Choroid plexus epithelial cell (primary cell): ENCODE measurements around the gene FBXW7.

Experiments
- DNase-seq: peaks from one replicate; pipeline ENCODE4 v3.0.0-alpha.2; 2010; ENCODE audit warnings: low read depth
- H3K4me3 ChIP-seq: 2 replicates; pipeline ENCODE4 v1.5.1; 2011; ENCODE audit warnings: low read depth, mild to moderate bottlenecking, control low read depth, low read length, moderate library complexity
- TF ChIP-seq, protein P1 (sequence below): conservative IDR thresholded peaks from 2 replicates; pipeline ENCODE4 v1.5.1; 2011; ENCODE audit warnings: low read depth, mild to moderate bottlenecking, control low read depth, inconsistent platforms, low read length, moderate library complexity

Gene FBXW7

DNA sequence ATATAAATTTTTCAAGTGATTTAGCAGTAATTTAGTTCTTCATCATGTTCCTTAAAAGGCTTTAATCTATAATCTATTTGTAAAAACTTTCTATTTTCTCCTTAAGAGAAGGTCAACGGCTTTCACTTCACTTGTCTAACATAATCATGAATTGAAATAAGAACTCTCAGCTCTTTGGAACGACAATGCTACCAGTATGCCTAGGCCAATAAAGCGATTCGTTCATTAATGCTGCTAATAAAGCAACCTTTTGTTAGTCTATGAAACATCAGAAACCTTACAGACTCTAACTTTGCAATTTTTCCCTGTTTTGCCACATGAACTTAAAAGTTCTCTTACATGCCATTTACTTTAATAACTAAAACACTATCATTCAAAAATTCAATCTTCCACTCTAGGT, 47.6 kb downstream of the FBXW7 start:
- TF ChIP-seq, protein P1, sequence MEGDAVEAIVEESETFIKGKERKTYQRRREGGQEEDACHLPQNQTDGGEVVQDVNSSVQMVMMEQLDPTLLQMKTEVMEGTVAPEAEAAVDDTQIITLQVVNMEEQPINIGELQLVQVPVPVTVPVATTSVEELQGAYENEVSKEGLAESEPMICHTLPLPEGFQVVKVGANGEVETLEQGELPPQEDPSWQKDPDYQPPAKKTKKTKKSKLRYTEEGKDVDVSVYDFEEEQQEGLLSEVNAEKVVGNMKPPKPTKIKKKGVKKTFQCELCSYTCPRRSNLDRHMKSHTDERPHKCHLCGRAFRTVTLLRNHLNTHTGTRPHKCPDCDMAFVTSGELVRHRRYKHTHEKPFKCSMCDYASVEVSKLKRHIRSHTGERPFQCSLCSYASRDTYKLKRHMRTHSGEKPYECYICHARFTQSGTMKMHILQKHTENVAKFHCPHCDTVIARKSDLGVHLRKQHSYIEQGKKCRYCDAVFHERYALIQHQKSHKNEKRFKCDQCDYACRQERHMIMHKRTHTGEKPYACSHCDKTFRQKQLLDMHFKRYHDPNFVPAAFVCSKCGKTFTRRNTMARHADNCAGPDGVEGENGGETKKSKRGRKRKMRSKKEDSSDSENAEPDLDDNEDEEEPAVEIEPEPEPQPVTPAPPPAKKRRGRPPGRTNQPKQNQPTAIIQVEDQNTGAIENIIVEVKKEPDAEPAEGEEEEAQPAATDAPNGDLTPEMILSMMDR: no peak
- H3K4me3 ChIP-seq: no peak overlapping the region
- DNase-seq: no peak

GRCh38 chr4:152486429-152487389, 49.2 kb downstream of the FBXW7 start:
- TF ChIP-seq, protein P1: no peak
- H3K4me3 ChIP-seq: no peak overlapping the region

DNA sequence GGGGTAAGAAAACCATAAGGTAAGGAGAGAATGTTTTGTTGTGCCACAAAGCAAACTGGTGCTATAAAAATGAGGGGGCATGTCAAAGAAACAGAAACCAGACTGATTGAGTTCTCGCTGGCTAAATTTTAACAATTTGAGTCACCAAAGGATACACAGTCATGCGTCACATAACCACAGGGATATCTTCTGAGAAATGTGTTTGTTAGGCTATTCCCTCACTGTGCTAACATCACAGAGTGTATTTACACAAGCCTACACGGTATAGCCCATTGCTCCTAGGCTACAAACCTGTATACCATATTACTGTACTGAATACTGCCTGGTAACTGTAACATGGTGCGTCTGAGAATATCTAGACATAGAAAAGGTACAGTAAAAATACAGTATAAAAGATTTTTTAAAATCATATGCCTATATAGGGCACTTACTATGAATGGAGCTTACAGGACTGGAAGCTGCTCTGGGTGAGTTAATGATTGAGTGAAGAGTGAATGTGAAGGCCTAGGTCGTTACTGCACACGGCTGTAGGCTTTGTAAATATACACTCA, 50.1 kb downstream of the FBXW7 start:
- peak; percentile 93 for DNase-seq
- TF ChIP-seq, protein P1: no peak
- peak overlapping the region; percentile 0 for H3K4me3 ChIP-seq

More at GRCh38 chr4:152486429-152487389, 49.2 kb downstream of the FBXW7 start:
- peak; percentile 7 for DNase-seq

- TF ChIP-seq, protein P1: no peak
- DNase-seq: no peak
- no peak overlapping the region for H3K4me3 ChIP-seq
These were observed 53.7 kb downstream of the FBXW7 start for GRCh38 chr4:152482211-152482610.

DNA sequence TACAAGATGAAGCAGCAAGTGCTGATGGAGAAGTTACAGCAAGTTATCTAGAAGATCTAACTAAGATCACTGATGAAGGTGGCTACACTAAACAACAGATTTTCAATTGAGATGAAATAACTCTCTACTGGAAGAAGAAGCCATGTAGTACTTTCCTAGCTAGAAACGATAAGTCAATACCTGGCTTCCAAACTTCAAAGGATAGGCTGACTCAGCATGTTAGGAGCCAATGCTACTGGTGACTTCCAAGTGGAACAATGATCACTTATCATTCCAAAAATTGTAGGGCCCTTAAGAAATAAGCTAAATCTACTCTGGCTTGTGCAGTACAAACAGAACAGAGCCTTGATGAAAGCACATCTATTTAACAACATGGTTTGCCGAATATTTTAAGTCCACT, 55.0 kb downstream of the FBXW7 start:
- no peak for DNase-seq
- H3K4me3 ChIP-seq: no peak overlapping the region
- TF ChIP-seq, protein P1: no peak

DNA sequence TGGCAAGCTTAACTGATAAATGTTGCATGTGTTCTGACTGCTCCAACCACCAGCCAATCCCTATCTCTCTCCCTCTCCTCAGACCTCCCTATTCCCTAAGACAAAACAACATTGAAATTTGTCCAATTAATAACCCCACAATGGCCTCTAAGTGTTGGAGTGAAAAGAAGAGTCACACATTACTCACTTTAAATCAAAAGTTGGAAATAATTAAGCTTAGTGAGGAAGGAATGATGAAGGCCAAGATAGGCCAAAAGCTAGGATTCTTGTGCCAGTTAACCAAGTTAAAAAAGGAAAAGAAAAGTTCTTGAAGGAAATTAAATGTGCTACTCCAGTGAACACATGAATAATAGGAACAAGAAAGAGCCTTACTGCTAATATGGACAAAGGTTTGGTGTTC, 55.6 kb downstream of the FBXW7 start:
- H3K4me3 ChIP-seq: no peak overlapping the region
- no peak for DNase-seq

More for the DNA sequence above, 55.6 kb downstream of the FBXW7 start:
- TF ChIP-seq, protein P1: no peak
